H9 (cell line): Measurements from ENCODE around the gene GPS1. TPM values are rescaled to one million over a fixed set of nuclear protein-coding genes. Genes with fewer than 3 reads are reported as not detected.

ENCODE experiments used
- DNase-seq: peaks from one replicate; pipeline ENCODE4 v3.0.0-alpha.2; 2017
- H2AFZ ChIP-seq: one replicate; pipeline ENCODE4 v1.6.1; 2013; ENCODE audit warnings: mild to moderate bottlenecking, low read length, control low read depth, moderate library complexity
- H2AK5ac ChIP-seq: 2 replicates; pipeline ENCODE4 v1.6.1; 2013; ENCODE audit warnings: low read length, control low read depth, mixed read lengths; ENCODE audit not compliant: insufficient read length
- H2BK120ac ChIP-seq: one replicate; pipeline ENCODE4 v1.6.1; 2013; ENCODE audit warnings: low read depth, mild to moderate bottlenecking, low read length, control low read depth, inconsistent platforms; ENCODE audit not compliant: poor library complexity, severe bottlenecking
- H2BK12ac ChIP-seq: 2 replicates; pipeline ENCODE4 v1.6.1; 2013; ENCODE audit warnings: low read length, control low read depth, mixed read lengths, low read depth; ENCODE audit not compliant: insufficient read length
- H2BK15ac ChIP-seq: 2 replicates; pipeline ENCODE4 v1.6.1; 2013; ENCODE audit warnings: low read depth, low read length, control low read depth
- H2BK20ac ChIP-seq: one replicate; pipeline ENCODE4 v1.6.1; 2013; ENCODE audit warnings: low read depth, mild to moderate bottlenecking, low read length, control low read depth, inconsistent platforms; ENCODE audit not compliant: poor library complexity, severe bottlenecking
- H2BK5ac ChIP-seq: 2 replicates; pipeline ENCODE4 v1.6.1; 2013; ENCODE audit warnings: low read length, control low read depth, mixed read lengths; ENCODE audit not compliant: insufficient read length
- H3K14ac ChIP-seq: 2 replicates; pipeline ENCODE4 v1.6.1; 2013; ENCODE audit warnings: low read length, control low read depth; ENCODE audit not compliant: insufficient read depth
- H3K18ac ChIP-seq: 2 replicates; pipeline ENCODE4 v1.6.1; 2013; ENCODE audit warnings: low read depth, mild to moderate bottlenecking, mixed read lengths, low read length, control low read depth; ENCODE audit not compliant: insufficient read length
- H3K23ac ChIP-seq: 2 replicates; pipeline ENCODE4 v1.6.1; 2013; ENCODE audit warnings: low read length, control low read depth, mixed read lengths, low read depth; ENCODE audit not compliant: insufficient read length
- H3K23me2 ChIP-seq: 2 replicates; pipeline ENCODE4 v1.6.1; 2013; ENCODE audit warnings: low read depth, mild to moderate bottlenecking, mixed read lengths, low read length, control low read depth; ENCODE audit not compliant: insufficient read length, poor library complexity, severe bottlenecking
- H3K27ac ChIP-seq: 2 replicates; pipeline ENCODE4 v1.5.1; 2013; ENCODE audit warnings: low read length, control low read depth, mixed read lengths, low read depth; ENCODE audit not compliant: insufficient read length
- H3K27me3 ChIP-seq: 2 replicates; pipeline ENCODE4 v1.6.1; 2013; ENCODE audit warnings: low read length, control low read depth, inconsistent platforms; ENCODE audit not compliant: insufficient read depth
- H3K4ac ChIP-seq: 2 replicates; pipeline ENCODE4 v1.6.1; 2013; ENCODE audit warnings: low read depth, mild to moderate bottlenecking, control low read depth, inconsistent platforms, low read length, moderate library complexity
- H3K4me1 ChIP-seq: 2 replicates; pipeline ENCODE4 v1.6.1; 2013; ENCODE audit warnings: low read length, control low read depth, inconsistent platforms; ENCODE audit not compliant: insufficient read depth
- H3K4me2 ChIP-seq: 2 replicates; pipeline ENCODE4 v1.6.1; 2013; ENCODE audit warnings: low read length, control low read depth, mixed read lengths; ENCODE audit not compliant: insufficient read length, insufficient read depth
- H3K56ac ChIP-seq: 2 replicates; pipeline ENCODE4 v1.6.1; 2013; ENCODE audit warnings: low read depth, mild to moderate bottlenecking, mixed read lengths, low read length, control low read depth; ENCODE audit not compliant: insufficient read length
- H3K79me1 ChIP-seq: 2 replicates; pipeline ENCODE4 v1.6.1; 2013; ENCODE audit warnings: low read depth, mild to moderate bottlenecking, moderate library complexity, low read length, control low read depth, inconsistent platforms; ENCODE audit not compliant: insufficient read depth, poor library complexity, severe bottlenecking
- H3K79me2 ChIP-seq: 2 replicates; pipeline ENCODE4 v1.6.1; 2013; ENCODE audit warnings: low read length, control low read depth, inconsistent platforms; ENCODE audit not compliant: insufficient read depth
- H3K9ac ChIP-seq: 2 replicates; pipeline ENCODE4 v1.6.1; 2013; ENCODE audit warnings: low read length, control low read depth, mixed read lengths; ENCODE audit not compliant: insufficient read length; ENCODE audit errors: extremely low read depth
- H3K9me3 ChIP-seq: one replicate; pipeline ENCODE4 v1.6.1; 2013; ENCODE audit warnings: low read depth, low read length, inconsistent platforms; ENCODE audit not compliant: control insufficient read depth
- H3T11ph ChIP-seq: one replicate; pipeline ENCODE4 v1.6.1; 2013; ENCODE audit warnings: mild to moderate bottlenecking, low read length, control low read depth, inconsistent platforms
- H4K20me1 ChIP-seq: one replicate; pipeline ENCODE4 v1.6.1; 2013; ENCODE audit not compliant: control insufficient read depth, insufficient read length, insufficient read depth
- H4K5ac ChIP-seq: 2 replicates; pipeline ENCODE4 v1.6.1; 2013; ENCODE audit warnings: low read depth, mild to moderate bottlenecking, mixed read lengths, low read length, control low read depth; ENCODE audit not compliant: insufficient read length
- H4K8ac ChIP-seq: replicated peaks from 2 replicates; pipeline ENCODE4 v1.6.1; 2013; ENCODE audit warnings: low read length, control low read depth, mixed read lengths, low read depth; ENCODE audit not compliant: insufficient read length
- H4K91ac ChIP-seq: 2 replicates; pipeline ENCODE4 v1.6.1; 2013; ENCODE audit warnings: low read depth, mild to moderate bottlenecking, moderate library complexity, mixed read lengths, low read length, control low read depth; ENCODE audit not compliant: insufficient read length
- H3K27ac Mint-ChIP-seq, 3 experiments: 2 replicates in 2 of 3; 3 replicates in 1 of 3; pipeline ENCODE4 v1.8.0; 2020 to 2021; ENCODE audit warnings: mixed read lengths in 3 of 3, mild to moderate bottlenecking in 1 of 3, moderate library complexity in 1 of 3
- H3K27me3 Mint-ChIP-seq: 2 replicates; pipeline ENCODE4 v1.8.0; 2021; ENCODE audit warnings: low read depth, mild to moderate bottlenecking, moderate library complexity, mixed read lengths
- H3K36me3 Mint-ChIP-seq, 3 experiments: 2 replicates in 2 of 3; 3 replicates in 1 of 3; pipeline ENCODE4 v1.8.0; 2020 to 2021; ENCODE audit warnings: low read depth in 3 of 3, mixed read lengths in 3 of 3; ENCODE audit not compliant: insufficient read depth in 1 of 3
- H3K4me1 Mint-ChIP-seq, 2 experiments: 2 replicates each; pipeline ENCODE4 v1.8.0; 2020; ENCODE audit warnings: mixed read lengths in 2 of 2
- H3K4me3 Mint-ChIP-seq, 2 experiments: 2 replicates in 1 of 2; 3 replicates in 1 of 2; pipeline ENCODE4 v1.8.0; 2020 to 2021; ENCODE audit warnings: mild to moderate bottlenecking in 2 of 2, mixed read lengths in 2 of 2, moderate library complexity in 1 of 2
- H3K9me3 Mint-ChIP-seq, 2 experiments: 2 replicates in 1 of 2; 3 replicates in 1 of 2; pipeline ENCODE4 v1.8.0; 2020; ENCODE audit warnings: mild to moderate bottlenecking in 2 of 2, mixed read lengths in 2 of 2, moderate library complexity in 1 of 2
- WGBS: extraction: QIAGEN DNeasy Blood & Tissue Kit; methylation state at CpG from one replicate; pipeline ENCODE4 v1.1.7; 2013; ENCODE audit warnings: missing lambda C conversion rate, low lambda C conversion rate, mixed read lengths; ENCODE audit not compliant: insufficient read length; ENCODE audit errors: extremely low coverage; 5-methylcytosine and 5-hydroxymethylcytosine counted together
- total RNA-seq: library from RNA; stranded (reverse); gene quantifications from 2 replicates; pipeline ENCODE4 v1.2.1, GENCODE V29; 2021
- TF ChIP-seq, protein P1 (sequence below): fragments of 200-600 bp; sonication (generic); conservative IDR thresholded peaks from 3 replicates; pipeline ENCODE4 v1.8.0; 2021; ENCODE audit warnings: antibody characterized with exemption, mild to moderate bottlenecking

GPS1 gene
- total RNA-seq, 1 experiment from 2014 or later, result 164 TPM

DNA sequence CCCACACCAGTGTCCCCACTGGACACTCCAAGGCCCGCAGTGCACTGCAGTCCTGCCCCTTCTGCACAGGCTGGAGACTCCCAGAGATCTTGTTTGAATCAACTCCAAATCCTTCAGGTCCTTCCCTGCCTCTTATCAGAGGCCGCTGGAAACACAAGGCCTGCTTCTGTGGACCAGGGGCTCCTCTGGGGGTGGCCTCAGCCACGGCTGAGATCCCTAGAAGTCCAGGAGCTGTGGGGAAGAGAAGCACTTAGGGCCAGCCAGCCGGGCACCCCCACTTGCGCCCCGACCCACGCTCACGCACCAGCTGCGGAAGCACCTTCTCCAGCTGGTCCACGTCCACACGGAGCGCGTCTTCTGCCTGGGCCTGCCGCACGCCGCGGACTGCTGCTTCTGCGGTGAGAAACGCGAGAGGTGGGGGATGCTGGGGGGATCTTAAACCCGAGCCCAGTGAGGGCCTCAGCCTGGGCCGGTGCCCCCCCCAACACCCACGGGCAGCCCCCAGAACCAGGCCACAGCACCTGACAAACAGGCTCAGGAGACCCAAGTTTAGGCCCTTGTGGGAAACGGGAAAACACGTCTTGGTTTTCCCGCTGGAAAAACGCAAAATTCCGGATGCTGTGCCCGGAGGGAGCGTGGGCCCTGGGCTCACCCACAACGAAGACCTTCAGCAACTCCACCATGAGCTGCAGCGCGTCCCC lies 32.6 kb upstream of the GPS1 start:
- no peak overlapping the region for H3T11ph ChIP-seq
- H3K4ac ChIP-seq, result no peak overlapping the region
- no peaks in the 10 kb centered on the region for H3K4me1 ChIP-seq
- no peak overlapping the region for H3K9ac ChIP-seq
- no peak overlapping the region for H3K4me2 ChIP-seq
- Mint-ChIP-seq H3K27ac (0 out of 7 replicates have a peak overlapping the region, but pooled peaks of 1 of the 3 experiments have one; percentile 28), H3K9me3 (no peaks in the 10 kb centered on the region), H3K4me3 (no peak overlapping the region), H3K4me1 (peaks cover 7 to 14% of the 10 kb centered on the region in 2 experiments), H3K36me3 (peaks cover 2 to 8% (median 3%) of the 10 kb centered on the region in 3 experiments; a peak in 4 of 7 replicates), H3K27me3 (no peaks in the 10 kb centered on the region)
- no peaks in the 10 kb centered on the region for H4K20me1 ChIP-seq
- no CpG with 5 or more reads among the region's 33 CpGs for WGBS
- H3K27me3 ChIP-seq, result no peaks in the 10 kb centered on the region
- TF ChIP-seq, protein P1, sequence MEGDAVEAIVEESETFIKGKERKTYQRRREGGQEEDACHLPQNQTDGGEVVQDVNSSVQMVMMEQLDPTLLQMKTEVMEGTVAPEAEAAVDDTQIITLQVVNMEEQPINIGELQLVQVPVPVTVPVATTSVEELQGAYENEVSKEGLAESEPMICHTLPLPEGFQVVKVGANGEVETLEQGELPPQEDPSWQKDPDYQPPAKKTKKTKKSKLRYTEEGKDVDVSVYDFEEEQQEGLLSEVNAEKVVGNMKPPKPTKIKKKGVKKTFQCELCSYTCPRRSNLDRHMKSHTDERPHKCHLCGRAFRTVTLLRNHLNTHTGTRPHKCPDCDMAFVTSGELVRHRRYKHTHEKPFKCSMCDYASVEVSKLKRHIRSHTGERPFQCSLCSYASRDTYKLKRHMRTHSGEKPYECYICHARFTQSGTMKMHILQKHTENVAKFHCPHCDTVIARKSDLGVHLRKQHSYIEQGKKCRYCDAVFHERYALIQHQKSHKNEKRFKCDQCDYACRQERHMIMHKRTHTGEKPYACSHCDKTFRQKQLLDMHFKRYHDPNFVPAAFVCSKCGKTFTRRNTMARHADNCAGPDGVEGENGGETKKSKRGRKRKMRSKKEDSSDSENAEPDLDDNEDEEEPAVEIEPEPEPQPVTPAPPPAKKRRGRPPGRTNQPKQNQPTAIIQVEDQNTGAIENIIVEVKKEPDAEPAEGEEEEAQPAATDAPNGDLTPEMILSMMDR, result no peak
- no peaks in the 10 kb centered on the region for H3K9me3 ChIP-seq
- DNase-seq, result no peak
- H2BK5ac ChIP-seq, result no peak overlapping the region
- H2BK12ac ChIP-seq, result no peak overlapping the region
- no peak overlapping the region for H2BK20ac ChIP-seq
- no peak overlapping the region for H3K18ac ChIP-seq
- H4K5ac ChIP-seq, result no peak overlapping the region
- H3K79me1 ChIP-seq, result peaks cover 5% of the 10 kb centered on the region
- H3K56ac ChIP-seq, result no peak overlapping the region
- H3K79me2 ChIP-seq, result no peaks in the 10 kb centered on the region
- H2AFZ ChIP-seq, result no peak overlapping the region
- H2BK120ac ChIP-seq, result no peak overlapping the region
- no peak overlapping the region for H3K23ac ChIP-seq
- no peak overlapping the region for H3K27ac ChIP-seq
- peaks cover 5% of the 10 kb centered on the region for H3K23me2 ChIP-seq
- H4K8ac ChIP-seq, result no peak overlapping the region
- H2AK5ac ChIP-seq, result no peak overlapping the region
- no peak overlapping the region for H3K14ac ChIP-seq
- no peak overlapping the region for H2BK15ac ChIP-seq
- no peak overlapping the region for H4K91ac ChIP-seq
